RPMI8226 (cell line): ENCODE measurements around the gene PPP2R2C.

Experiments
- DNase-seq: peaks from one replicate; pipeline ENCODE4 v3.0.0-alpha.2; 2015

PPP2R2C gene

DNA sequence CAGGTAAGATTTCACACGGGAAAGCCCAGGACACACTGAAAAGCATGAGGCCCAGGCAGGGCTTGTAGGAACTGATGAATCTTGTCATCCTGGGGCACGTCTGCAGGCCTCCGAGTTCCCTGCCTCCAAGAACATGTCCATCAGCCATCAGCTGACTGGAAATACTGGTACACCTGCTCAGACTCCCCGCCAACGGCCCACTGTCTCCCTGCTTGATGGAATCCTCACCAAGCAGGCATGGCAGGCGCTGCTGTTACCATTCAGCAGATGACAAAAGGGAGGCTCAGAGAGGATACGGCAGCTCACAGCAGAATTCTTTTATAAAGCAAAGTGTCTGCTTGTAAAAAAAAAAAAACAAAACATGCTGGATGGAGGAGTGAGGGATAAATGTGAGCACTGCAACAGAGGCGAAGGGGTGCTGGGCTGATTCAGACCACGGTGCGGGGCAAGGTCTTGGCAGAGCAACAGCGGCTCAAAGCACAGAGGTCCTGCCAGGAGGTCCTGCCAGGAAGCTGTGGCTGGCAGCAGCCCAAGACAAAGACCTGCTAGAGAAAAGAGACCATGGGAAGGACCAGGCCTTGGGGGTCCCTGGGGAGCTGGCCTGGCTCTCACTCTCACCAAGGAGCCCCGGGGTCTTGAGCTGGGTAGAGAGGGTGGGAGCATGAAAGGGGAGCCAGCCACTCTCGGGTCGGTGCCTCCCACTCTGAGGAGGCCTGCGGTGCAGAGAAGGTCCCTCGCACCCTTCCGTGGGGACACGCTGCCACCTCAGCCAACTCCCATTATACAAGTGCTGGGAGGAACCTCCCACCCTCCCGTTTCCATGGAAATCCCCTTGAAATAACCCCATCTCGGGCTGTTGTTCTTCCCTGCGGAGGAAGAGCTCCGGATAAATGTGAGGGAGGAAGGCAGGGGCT lies 25.6 kb downstream of the PPP2R2C start:
- no peak for DNase-seq

DNA sequence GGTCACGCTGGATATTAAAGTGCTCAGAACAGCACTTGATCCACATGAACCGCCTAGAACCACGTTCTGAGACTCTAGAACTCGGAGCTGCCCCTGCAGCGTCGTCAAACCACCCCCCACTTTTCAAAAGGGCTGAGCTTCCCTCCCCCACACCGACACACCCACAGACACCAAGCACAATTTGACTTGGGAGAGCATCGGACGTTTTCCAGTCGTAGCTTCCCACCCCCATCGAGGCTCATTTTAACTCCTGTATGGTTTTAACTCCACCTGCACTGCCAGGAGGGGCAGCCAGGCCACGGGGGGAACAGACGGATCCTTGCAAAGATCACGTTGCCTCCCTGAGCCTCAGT lies 26.3 kb downstream of the PPP2R2C start:
- DNase-seq = no peak

DNA sequence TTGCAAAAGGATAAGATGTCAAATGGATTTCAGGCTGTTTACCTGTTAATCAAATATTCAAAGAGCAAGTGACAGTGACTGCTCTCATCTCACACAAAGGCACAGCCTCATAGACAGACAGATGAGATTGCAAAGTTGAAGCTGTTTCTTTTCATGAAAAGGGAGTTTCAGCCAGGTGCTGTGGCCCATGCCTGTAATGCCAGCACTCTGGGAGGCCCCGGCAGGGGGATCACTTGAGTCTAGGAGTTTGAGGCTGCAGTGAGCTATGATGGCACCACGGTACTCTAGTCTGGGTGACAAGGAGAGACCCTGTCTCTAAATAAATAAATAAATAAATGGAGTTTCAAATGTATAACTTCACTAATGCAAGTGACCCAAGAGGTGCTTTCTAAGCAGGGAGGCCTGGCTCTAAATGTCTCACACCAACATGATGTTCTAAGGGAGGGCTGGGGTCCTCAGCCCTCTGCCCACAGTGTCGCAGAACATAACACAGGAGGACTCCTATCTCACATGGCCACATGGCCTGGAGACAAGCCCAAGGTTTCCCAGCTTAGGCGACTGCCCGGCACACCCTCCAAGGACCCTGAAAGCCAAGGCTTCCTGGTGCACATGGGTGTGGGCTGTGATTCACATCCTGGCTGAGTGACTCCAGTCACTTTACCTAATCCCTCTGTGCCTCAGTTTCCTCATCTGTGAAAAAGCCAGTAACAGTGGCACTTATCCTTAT lies 26.8 kb downstream of the PPP2R2C start:
- no peak for DNase-seq

DNA sequence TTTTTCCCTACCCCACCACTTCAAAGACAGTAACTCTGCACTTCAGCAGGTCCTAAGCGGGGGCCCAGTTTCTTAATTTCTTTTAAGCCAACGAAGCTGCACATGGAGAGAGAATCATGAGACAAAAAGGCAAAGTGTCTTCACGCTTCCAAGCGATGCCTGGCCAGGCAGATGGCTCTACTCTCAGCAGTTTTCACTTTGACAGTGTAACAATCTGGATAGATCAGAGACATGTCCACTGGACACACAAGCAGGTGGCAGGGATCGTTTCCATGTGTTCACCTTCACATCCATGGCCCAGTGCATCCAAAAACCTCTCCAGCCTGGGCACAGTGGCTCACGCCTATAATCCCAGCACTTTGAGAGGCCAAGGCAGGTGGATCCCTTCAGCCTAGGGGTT lies 27.8 kb downstream of the PPP2R2C start:
- DNase-seq = no peak

DNA sequence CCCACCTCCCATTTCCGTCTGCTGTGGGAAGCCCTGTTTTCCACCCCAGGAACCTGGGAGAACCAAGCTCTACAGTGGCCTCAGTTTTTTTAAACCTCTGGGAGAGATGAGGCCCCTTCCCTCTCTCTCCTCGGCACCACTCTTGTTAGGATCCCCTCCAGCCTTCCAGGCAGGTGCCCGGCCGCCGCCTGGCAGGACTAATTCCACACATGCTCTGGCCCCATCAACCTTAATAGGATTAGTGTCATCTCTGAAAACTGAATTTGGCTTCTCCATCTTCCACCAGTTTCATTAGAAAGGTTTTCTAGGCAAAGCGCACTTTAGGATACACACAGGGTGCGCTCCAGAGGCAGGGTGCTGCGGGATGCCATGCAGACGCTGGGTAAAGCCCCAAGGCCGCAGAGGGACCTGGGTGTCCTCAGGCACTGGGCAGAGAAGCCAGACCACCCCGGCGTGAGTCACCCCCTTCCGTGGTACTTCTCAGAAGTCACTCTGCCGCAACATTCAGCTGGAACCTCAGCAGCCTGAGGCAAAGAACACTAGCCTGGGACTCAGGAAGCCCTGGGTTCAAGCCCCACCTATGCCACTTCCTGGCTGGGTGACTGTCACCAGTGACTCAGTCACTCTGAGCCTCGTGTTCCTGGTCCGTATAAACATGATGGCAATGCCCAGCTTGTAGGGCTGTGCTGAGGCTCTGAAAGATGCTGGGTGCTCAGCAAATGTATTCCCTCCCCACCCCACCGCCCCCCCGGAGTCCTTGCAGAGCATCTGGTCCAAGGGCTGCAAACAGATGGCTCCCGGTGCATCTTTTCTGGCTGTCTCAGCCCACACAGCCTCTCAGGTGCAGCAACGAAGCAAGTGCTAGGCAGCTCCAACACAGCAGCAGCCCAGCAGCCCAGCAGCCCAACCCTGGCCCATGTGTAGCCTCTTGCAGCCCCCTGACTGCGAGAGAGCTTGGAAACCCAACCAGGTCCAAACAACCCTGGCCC lies 29.1 kb downstream of the PPP2R2C start:
- no peak for DNase-seq

DNA sequence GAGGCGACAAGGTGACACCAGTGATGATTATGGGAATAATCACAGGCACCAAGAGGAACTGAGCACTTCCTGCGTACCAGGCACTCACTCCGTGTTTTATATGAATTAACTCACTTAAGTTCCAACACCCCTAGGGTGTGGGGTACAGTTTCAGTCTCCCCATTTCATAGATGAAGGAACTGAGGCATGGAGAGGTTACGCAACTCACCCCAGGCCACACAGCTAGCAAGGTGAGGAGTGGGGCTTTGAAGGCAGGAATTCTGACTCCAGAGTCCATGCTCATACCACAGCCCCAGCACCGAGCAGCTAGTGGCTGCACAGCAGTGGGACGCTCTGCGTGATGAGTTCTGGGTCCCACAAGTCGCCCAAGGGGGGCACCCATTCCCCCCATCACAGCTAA lies 29.9 kb downstream of the PPP2R2C start:
- no peak for DNase-seq

DNA sequence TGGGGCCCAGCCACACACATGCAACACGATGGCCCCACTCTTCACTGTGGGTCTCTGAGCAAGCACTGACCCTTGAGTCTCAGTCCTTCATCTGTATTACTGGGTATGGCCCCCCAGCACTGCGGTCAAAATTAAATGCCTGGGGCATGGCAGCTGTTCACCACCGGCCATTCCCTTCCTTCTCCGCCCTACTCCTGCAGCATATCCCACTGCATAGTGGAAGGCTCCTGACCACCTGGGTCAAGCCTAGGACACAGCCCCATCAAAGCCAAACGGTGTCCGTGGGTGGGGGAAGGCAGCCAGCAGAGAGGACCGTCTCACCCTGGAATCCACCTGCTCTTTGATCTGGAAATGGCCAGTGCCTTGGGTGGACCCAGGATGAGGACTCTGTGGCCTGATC lies 30.7 kb downstream of the PPP2R2C start:
- DNase-seq = no peak

DNA sequence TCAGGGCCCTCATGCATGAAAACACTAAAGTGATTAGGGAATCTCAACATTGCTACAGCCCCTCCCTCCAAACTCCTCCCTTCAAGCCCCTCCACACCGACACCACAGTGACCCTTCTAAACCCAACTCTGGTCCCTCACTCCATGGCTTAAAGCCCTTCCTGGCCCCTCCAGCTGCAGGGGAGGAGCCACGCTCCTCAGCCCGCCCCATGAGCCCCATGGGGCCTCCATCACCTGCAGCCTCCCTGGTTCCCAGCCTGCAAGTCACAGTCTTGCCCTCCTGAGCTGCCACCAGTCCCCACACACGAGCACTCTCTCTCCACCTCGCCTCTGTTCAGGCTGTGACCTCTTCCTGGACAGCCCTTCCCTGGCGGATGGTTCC lies 31.2 kb downstream of the PPP2R2C start:
- DNase-seq = no peak

DNA sequence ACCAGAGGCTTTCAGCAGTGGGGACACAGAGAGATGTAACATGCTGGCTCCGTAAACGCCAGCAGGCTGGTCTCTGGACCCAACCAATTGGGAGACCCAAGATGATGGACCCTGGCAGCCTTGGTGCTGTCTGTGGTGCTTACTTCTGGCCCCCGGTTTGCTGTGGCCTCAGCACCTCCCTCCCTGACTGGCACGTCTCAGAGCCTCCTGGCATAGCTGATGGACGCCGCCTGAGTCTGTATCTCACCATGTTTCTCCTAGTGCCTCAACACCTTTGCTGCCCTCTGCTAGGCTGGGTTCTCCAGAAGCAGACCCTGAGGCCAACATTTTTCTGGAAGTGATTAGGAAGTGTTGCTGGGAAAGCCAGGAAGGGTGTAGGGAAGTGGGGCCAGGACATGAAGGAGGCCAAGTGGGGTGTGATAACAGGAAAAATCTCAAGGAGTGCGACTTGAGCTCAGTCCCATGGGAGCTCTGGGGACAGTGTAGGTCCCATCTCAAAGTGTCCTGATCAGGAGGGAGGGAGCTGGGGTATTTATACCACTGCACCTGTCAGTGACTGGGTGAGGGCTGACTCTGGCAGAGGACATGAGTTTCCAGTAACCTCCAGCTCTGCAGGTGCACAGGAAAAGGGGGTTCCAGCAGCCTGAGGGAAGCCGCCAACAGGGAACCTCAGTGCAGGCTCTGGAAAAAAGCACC lies 31.8 kb downstream of the PPP2R2C start:
- DNase-seq = no peak

DNA sequence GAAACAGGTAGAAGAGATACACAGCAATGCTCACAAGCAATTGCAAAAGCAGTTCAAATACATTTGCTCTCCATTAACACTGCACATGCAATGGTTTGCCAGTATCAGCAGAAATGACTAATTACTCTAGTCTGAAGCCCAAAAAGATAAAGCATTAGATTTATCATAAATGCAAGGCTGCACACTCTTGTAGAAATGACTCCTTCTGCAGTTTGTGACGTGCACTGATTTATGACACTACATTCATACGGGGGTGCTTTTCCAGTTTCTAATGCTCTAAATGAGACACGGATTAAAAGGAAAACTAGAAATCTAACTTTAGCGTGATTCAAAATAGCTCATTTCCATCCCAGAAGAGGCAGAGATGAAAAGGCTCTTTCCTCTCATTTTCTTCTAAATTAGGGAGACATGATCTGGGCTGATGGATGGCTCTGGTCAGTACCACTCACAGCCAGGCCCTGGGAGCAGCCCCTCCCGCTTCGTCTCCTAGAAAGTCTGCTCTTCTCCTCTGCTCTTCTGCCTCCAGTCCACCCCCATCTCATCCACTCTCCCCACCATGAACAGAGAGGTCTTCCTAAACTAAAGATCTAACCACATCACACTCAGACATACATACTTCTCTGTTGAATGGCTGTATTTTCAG lies 33.2 kb downstream of the PPP2R2C start:
- no peak for DNase-seq

DNA sequence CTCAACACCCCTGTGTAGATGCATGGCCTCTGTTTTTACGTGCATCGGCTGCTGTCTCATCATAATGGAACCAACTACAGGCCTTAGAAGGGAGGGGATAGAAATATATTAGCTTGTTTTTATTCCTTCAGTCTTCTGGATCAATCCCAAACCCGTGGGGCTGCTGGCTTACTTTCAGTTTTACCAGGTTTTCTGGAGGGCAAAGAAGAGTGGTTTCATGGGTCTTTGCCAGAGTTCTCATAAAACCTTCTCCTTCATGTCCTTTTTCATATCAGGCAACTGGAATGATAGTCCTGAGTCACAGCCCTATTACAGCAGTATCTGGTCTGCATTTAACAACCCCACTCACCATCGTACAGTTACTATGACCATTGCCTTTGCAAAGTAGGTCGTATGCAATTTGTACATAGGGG lies 34.6 kb downstream of the PPP2R2C start:
- no peak for DNase-seq

DNA sequence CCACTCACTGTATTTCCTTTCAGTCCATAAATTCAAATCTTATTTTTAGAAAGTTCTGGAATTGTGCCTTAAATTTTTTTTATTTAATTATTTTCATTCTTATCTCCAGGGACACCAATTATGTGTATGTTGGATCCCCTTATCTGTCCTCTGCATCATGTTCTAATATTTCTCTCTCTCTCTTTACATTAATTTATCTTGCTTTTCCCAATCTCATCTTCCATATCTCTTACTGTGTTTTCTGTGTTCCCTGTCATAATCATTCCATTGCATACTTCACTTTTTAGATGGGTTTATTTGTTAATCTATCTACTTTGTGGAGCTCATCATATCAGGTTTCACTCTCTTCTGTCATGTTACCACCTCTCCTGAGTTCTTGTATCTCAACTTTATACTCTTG lies 37.4 kb downstream of the PPP2R2C start:
- DNase-seq = no peak

DNA sequence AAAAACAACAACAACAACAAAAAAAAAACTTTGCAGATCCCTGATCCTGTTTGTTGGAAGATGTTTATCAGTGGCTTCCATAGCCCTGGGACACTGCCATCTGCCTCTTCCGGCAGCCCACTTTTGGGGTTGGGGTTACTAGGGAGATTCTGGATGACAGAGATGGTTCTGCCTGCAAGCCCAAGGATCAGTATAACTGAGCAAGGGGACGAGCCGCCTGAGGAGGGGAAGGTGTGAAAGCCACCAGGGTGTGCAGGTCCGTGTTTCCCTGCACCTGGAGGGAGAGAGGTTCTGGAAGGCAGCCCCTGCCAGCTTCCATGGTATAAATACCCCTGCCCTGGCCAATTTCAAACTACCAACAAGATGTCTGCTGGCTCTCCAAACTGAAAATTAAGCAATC lies 41.5 kb downstream of the PPP2R2C start:
- DNase-seq = no peak

DNA sequence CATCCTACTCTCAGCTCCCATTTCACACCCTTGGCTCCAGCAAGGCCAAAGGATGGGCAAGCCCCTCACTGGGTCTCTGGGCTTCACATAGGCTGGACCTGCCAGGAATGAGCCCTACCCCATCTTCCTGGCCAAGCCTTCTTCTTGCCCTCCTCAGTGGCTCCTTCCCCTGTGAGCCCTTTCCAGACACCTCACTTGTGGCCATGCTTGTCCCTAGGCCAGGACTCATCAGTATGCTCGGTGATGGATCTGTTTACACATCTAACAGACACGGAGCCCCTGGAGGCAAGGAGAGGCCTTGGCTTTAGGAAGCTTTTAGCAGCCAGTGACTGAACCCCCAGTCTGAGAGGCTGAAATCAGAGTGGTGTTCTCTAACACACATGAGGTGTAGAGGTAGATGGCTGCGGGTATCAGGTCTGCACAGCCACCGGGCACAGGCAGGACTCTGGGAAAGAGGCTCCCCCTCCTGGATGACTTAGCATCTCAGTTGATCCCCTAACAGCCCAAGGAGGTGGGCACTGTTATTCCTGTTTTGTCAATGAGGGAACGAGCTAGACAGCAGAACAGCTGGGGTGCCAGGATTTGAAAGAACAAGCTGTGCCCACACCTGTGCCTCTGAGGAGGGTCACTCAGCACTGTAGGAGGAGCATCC lies 44.8 kb downstream of the PPP2R2C start:
- DNase-seq = no peak

DNA sequence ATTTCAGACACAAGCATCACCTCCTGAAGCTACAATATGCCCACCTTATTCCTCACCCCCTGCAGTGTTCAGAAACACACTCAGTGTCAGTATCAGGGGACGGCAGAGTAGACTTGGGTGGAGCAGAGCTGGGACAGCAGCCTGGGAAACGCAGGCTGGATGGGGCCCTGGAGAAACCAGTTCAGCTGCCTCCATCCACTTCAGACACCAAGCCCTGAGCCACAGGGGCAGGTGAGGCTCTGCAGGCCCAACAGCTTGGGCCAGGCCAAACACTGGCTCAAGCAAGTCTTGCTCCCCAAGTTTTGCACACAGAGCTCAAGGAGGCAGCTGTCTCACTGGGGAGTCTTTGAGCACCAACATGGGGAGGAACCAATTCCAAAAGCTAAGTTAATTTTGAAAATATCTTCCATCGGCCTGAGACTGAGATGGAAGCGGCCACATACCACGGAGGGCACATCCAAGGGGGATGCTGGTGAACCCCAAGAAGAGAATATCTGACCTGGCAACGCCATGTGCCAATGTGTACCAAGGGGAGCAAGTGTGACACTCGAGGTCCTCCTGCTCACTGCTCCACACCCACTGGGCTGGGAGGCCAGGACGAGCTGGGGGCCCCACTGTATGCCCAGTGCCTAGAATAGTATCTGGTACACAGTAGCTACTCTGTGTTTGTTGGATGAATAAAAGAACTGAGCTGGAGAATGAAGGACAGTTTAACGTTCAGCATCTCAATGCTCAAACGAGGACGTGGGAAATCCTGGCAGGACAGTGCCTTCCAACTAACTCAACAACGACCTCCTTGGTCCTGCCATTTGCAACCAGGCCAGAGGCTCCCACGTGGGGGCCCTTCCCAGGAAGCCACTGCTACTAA lies 45.6 kb downstream of the PPP2R2C start:
- DNase-seq = no peak

DNA sequence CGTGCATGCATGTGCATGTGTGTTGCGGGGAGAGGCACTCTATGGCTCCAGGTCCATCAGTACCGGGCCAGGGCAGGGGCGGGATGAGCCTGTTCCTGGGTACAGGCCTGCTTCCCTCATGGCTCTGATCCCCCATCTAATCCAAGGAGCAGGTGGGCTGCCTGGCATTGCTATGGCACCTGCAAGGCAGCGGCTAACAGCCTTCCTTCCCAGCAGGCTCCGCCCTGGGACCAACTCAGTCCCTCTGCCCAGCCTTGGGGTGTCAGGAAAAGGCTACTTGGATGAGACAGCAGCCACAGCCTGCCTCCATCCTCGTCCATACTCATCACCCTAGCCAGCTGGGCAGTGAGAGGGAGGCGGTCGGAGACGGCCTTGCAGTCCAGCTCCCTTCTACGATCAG lies 46.5 kb downstream of the PPP2R2C start:
- no peak for DNase-seq

DNA sequence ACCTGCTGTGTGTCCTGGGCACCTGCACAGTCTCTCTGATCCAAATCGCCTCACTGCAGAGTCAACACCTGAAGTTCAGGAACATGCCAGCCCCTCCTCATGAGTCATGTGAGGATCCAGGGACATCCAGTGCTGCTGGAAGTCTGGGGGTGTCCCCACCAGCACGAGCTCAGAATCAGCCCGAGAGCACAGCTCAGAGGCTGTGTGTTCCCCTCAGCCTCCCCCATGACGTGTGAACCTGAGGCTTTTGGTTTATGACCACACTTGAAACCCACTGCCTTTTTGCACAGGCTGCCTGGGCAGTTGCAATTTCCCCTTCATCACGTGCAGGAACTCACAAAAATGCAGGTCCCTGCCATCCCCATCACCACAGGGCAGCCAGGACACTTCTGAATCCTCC lies 47.1 kb downstream of the PPP2R2C start:
- no peak for DNase-seq

DNA sequence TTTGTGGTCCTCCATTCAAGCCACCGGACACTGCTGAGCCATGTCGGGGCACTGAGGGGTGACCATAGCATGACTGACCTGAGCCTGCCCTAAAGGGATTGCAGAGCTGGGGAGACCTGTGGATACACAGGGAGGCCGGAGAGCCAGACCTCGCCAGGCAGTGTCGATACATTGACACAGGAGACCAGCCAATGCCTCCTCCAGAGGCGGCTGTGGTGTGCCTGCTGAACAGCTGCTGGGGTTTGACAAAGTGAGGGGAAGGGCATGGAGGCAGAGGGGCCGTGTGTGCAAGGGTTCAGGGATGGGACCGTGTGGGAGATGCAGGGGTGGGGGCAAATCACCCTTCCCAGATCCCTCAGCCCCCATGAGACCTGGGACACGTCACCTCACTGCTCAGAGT lies 48.0 kb downstream of the PPP2R2C start:
- DNase-seq = no peak

DNA sequence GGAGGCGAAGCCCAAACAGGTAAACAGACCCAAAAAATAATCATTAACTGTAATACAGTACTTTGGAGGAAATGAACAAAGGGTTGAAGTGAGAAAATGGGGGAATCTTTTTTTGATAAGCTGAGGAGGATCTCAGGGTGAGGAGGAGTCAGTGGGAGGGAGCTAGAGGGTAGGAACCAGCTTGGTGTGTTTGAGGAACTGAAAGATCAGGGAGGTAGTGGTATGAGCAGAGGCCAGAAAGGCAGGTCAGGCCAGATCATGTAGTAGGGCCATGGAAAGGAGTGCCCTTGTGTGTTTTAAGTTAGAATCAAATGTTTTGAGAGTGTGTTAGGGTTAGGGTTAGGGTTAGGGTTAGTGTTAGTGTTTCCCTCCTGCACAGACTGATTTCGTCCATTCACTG lies 48.8 kb downstream of the PPP2R2C start:
- DNase-seq = peak; percentile 46

DNA sequence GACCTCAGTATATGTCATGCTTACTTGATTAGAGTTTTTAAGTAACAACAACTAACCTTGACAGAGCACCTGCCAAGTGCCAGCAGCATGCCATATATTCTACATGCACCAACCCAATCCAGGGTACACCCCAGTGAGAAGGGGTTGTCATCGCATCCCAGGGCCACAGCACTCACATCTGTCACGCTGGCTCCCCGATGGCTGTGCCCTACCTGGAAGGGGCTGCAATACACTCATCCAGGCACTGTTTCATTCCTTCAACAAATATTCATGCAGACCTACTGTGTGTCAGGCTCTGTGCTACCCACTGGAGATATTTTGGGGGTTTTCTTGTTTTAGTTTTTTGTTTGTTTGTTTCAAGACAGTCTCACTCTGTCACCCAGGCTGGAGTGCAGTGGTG lies 49.5 kb downstream of the PPP2R2C start:
- DNase-seq = no peak

DNA sequence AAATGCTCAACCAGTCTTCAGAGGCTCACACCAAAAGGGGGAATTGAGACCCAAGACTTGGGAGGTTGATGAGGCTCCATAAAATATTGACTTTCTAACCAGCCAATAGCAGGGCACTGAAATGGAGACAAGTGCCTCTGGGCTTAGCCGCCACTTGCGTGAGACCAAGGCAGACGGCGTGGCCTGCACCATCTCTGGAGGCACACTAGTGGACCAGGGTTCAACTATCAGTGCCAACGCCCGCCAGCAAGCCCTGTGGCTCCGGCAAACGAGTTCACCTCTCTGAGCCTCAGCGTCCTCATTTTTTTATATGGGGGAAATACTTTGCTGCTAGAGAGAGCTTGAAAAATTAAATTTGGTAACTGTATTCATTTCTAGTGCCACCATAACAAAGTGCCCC lies 50.3 kb downstream of the PPP2R2C start:
- no peak for DNase-seq
